ENCODE measurements around the gene CD44.

The CD44 gene

GRCh38 chr11:35276396-35277145 is 137.6 kb downstream of the CD44 start:
- Histone ChIP-seq H3K9me3 (ENCODE audit: low read length) (no peaks in the 10 kb centered on the region), H3K4me3 (ENCODE audit: low read length) (no peak overlapping the region), H3K36me3 (ENCODE audit: insufficient read depth, low read length) (no peaks in the 10 kb centered on the region), H2AFZ (ENCODE audit: low read depth, low read length) (no peak overlapping the region), H3K27me3 (ENCODE audit: insufficient read depth, low read length) (no peaks in the 10 kb centered on the region), H3K4me1 (ENCODE audit: insufficient read depth, low read length) (no peaks in the 10 kb centered on the region)

- Histone ChIP-seq H3K4me1 (ENCODE audit: insufficient read depth, low read length) (no peaks in the 10 kb centered on the region), H3K9me3 (ENCODE audit: low read length) (no peaks in the 10 kb centered on the region), H3K4me3 (ENCODE audit: low read length) (no peak overlapping the region), H2AFZ (ENCODE audit: low read depth, low read length) (no peak overlapping the region), H3K36me3 (ENCODE audit: insufficient read depth, low read length) (no peaks in the 10 kb centered on the region), H3K27me3 (ENCODE audit: insufficient read depth, low read length) (no peaks in the 10 kb centered on the region)
These were observed 138.9 kb downstream of the CD44 start for GRCh38 chr11:35277827-35278226.

GRCh38 chr11:35280727-35281126 is 141.8 kb downstream of the CD44 start:
- H3K9me3 ChIP-seq (ENCODE audit: low read length) = no peaks in the 10 kb centered on the region
- no peak overlapping the region for H2AFZ ChIP-seq (ENCODE audit: low read depth, low read length)
- H3K36me3 ChIP-seq (ENCODE audit: insufficient read depth, low read length) = no peaks in the 10 kb centered on the region
- H3K4me1 ChIP-seq (ENCODE audit: insufficient read depth, low read length) = no peaks in the 10 kb centered on the region
- no peaks in the 10 kb centered on the region for H3K27me3 ChIP-seq (ENCODE audit: insufficient read depth, low read length)
- no peak overlapping the region for H3K4me3 ChIP-seq (ENCODE audit: low read length)

GRCh38 chr11:35281169-35281688 is 142.3 kb downstream of the CD44 start:
- no peak overlapping the region for H3K4me3 ChIP-seq (ENCODE audit: low read length)
- no peaks in the 10 kb centered on the region for H3K4me1 ChIP-seq (ENCODE audit: insufficient read depth, low read length)
- H3K36me3 ChIP-seq (ENCODE audit: insufficient read depth, low read length) = no peaks in the 10 kb centered on the region
- no peaks in the 10 kb centered on the region for H3K27me3 ChIP-seq (ENCODE audit: insufficient read depth, low read length)
- no peaks in the 10 kb centered on the region for H3K9me3 ChIP-seq (ENCODE audit: low read length)
- H2AFZ ChIP-seq (ENCODE audit: low read depth, low read length) = no peak overlapping the region
